ENCODE results near the gene GABRG3.

GABRG3 gene

GRCh38 chr15:27426805-27427204, 455.8 kb downstream of the GABRG3 start:
- TF ChIP-seq TAF1 (IDR thresholded peaks at IDR 0.05; ENCODE audit: borderline replicate concordance, insufficient read depth, low read length) (no peak), FOXP2 (optimal IDR thresholded peaks at IDR 0.05; ENCODE audit: borderline replicate concordance, extremely low read depth, extremely low read length, insufficient read depth) (no peak), POLR2AphosphoS5 (IDR thresholded peaks at IDR 0.05; ENCODE audit: low read depth, low read length) (no peak), SIN3A (IDR thresholded peaks at IDR 0.05; ENCODE audit: borderline replicate concordance, insufficient read depth, low read length) (no peak)
- TF ChIP-seq, protein P1, sequence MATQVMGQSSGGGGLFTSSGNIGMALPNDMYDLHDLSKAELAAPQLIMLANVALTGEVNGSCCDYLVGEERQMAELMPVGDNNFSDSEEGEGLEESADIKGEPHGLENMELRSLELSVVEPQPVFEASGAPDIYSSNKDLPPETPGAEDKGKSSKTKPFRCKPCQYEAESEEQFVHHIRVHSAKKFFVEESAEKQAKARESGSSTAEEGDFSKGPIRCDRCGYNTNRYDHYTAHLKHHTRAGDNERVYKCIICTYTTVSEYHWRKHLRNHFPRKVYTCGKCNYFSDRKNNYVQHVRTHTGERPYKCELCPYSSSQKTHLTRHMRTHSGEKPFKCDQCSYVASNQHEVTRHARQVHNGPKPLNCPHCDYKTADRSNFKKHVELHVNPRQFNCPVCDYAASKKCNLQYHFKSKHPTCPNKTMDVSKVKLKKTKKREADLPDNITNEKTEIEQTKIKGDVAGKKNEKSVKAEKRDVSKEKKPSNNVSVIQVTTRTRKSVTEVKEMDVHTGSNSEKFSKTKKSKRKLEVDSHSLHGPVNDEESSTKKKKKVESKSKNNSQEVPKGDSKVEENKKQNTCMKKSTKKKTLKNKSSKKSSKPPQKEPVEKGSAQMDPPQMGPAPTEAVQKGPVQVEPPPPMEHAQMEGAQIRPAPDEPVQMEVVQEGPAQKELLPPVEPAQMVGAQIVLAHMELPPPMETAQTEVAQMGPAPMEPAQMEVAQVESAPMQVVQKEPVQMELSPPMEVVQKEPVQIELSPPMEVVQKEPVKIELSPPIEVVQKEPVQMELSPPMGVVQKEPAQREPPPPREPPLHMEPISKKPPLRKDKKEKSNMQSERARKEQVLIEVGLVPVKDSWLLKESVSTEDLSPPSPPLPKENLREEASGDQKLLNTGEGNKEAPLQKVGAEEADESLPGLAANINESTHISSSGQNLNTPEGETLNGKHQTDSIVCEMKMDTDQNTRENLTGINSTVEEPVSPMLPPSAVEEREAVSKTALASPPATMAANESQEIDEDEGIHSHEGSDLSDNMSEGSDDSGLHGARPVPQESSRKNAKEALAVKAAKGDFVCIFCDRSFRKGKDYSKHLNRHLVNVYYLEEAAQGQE (IDR thresholded peaks at IDR 0.05; ENCODE audit: insufficient read depth in 1 of 2, low read depth in 2 of 2, low read length in 2 of 2), result no peak

- no peak for TF ChIP-seq FOXP2 (optimal IDR thresholded peaks at IDR 0.05; ENCODE audit: borderline replicate concordance, extremely low read depth, extremely low read length, insufficient read depth)
- no peak for TF ChIP-seq POLR2AphosphoS5 (IDR thresholded peaks at IDR 0.05; ENCODE audit: low read depth, low read length)
- no peak for TF ChIP-seq SIN3A (IDR thresholded peaks at IDR 0.05; ENCODE audit: borderline replicate concordance, insufficient read depth, low read length)
- TF ChIP-seq, protein P1 (IDR thresholded peaks at IDR 0.05; ENCODE audit: insufficient read depth in 1 of 2, low read depth in 2 of 2, low read length in 2 of 2), result no peak
- no peak for TF ChIP-seq TAF1 (IDR thresholded peaks at IDR 0.05; ENCODE audit: borderline replicate concordance, insufficient read depth, low read length)
Observed at GRCh38 chr15:27427276-27427675, 456.3 kb downstream of the GABRG3 start.

DNA sequence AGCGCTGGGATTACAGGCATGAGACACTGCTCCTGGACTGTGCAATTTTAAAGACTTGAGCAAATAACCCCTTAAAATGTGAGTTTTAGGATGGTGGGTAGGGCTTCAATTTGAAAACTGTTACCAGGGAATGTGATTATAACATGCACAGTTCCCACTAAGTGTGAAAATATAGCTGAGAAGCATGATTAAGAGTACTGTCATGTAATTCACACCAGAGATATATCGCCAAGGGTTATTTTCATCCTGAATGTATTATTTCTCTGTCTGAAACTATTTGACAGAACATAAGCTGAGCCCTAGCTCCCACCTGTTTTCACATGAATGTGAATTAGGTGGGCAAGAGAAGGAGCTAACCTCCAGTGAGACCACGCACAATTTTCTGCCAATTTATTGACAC, 457.2 kb downstream of the GABRG3 start:
- TF ChIP-seq SIN3A (IDR thresholded peaks at IDR 0.05; ENCODE audit: borderline replicate concordance, insufficient read depth, low read length) (no peak), FOXP2 (optimal IDR thresholded peaks at IDR 0.05; ENCODE audit: borderline replicate concordance, extremely low read depth, extremely low read length, insufficient read depth) (no peak), POLR2AphosphoS5 (IDR thresholded peaks at IDR 0.05; ENCODE audit: low read depth, low read length) (no peak), TAF1 (IDR thresholded peaks at IDR 0.05; ENCODE audit: borderline replicate concordance, insufficient read depth, low read length) (no peak)

DNA sequence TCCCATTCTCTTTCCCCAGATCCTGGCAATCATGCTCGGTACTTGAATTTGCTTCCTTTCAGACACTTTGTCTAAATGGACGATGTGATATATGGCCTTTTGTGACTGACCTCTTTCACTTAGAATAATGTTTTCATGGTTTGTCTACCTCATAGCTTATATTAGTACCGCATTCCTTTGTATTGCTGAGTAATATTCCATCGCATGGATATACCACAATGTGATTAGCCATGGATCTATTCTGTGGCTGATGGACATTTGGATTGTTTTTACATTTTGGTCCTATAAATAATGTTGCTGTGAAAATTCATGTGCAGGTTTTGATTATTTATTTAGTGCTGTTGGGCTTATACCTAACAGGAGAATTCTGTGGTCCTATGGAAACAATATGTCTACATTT, 458.6 kb downstream of the GABRG3 start:
- TF ChIP-seq SIN3A (IDR thresholded peaks at IDR 0.05; ENCODE audit: borderline replicate concordance, insufficient read depth, low read length) (no peak), TAF1 (IDR thresholded peaks at IDR 0.05; ENCODE audit: borderline replicate concordance, insufficient read depth, low read length) (no peak), FOXP2 (optimal IDR thresholded peaks at IDR 0.05; ENCODE audit: borderline replicate concordance, extremely low read depth, extremely low read length, insufficient read depth) (no peak), POLR2AphosphoS5 (IDR thresholded peaks at IDR 0.05; ENCODE audit: low read depth, low read length) (no peak)
- TF ChIP-seq, protein P1 (IDR thresholded peaks at IDR 0.05; ENCODE audit: insufficient read depth in 1 of 2, low read depth in 2 of 2, low read length in 2 of 2), result no peak

DNA sequence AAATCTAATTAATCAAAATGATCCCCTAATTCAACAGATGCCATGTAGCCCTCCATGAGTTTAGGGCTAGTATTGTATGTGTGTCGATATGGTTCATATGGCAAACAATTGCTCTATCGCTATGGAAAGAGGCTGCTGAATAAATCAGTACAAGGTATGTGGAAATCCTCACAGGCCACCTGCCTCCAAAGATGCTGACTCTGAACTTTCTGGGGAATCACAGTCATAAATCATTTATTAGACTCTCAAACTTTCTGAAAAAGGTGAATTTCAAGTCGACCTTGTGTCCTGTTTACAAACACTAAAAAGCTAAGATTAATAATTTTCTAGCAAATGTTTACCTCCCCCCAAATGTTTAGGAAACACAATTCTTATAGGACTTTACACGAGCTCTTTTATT, 462.6 kb downstream of the GABRG3 start:
- TF ChIP-seq, protein P1 (IDR thresholded peaks at IDR 0.05; ENCODE audit: insufficient read depth in 1 of 2, low read depth in 2 of 2, low read length in 2 of 2), result no peak
- TF ChIP-seq POLR2AphosphoS5 (IDR thresholded peaks at IDR 0.05; ENCODE audit: low read depth, low read length), result no peak
- TF ChIP-seq FOXP2 (optimal IDR thresholded peaks at IDR 0.05; ENCODE audit: borderline replicate concordance, extremely low read depth, extremely low read length, insufficient read depth), result no peak
- TF ChIP-seq TAF1 (IDR thresholded peaks at IDR 0.05; ENCODE audit: borderline replicate concordance, insufficient read depth, low read length), result no peak
- no peak for TF ChIP-seq SIN3A (IDR thresholded peaks at IDR 0.05; ENCODE audit: borderline replicate concordance, insufficient read depth, low read length)

All from PFSK-1 (cell line).